ENCODE results near the gene KPNB1. TPM values are rescaled to one million over a fixed set of nuclear protein-coding genes. Genes with fewer than 3 reads are reported as not detected.

KPNB1 gene
- total RNA-seq, 4 donors from 2014 or later = 55.6 to 313 (median 209) TPM

DNA sequence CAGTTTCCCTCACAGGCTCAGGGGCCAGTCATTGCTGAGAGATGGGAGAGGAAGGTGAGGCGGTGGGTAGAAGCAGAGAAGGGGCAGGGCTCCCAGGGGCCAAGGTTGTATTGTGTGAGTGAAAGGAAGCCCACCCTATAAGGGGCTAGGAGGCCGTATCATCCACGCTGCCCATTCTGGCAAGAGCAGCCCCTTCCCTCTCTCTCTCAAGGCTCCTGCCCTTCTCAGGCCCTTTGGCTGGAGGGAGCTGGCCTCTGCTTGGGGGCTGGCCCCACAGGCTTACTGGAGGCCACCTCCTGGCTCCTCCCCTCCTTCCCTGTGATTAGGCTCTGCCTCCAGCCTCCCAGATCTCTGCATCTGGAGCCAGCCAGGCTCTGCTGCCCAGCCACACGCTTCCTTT, 51.9 kb downstream of the KPNB1 start:
- TF ChIP-seq, protein P1, sequence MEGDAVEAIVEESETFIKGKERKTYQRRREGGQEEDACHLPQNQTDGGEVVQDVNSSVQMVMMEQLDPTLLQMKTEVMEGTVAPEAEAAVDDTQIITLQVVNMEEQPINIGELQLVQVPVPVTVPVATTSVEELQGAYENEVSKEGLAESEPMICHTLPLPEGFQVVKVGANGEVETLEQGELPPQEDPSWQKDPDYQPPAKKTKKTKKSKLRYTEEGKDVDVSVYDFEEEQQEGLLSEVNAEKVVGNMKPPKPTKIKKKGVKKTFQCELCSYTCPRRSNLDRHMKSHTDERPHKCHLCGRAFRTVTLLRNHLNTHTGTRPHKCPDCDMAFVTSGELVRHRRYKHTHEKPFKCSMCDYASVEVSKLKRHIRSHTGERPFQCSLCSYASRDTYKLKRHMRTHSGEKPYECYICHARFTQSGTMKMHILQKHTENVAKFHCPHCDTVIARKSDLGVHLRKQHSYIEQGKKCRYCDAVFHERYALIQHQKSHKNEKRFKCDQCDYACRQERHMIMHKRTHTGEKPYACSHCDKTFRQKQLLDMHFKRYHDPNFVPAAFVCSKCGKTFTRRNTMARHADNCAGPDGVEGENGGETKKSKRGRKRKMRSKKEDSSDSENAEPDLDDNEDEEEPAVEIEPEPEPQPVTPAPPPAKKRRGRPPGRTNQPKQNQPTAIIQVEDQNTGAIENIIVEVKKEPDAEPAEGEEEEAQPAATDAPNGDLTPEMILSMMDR (IDR thresholded peaks at IDR 0.05) = no peak
- no peak for TF ChIP-seq POLR2A (IDR thresholded peaks at IDR 0.05)
- no peaks in the 10 kb centered on the region for H3K36me3 ChIP-seq
- DNase-seq = no peak
- H3K27me3 ChIP-seq = no peaks in the 10 kb centered on the region
- no peaks in the 10 kb centered on the region for H3K9me3 ChIP-seq
- intact Hi-C loops (cut with DNase I; ENCODE audit: low total_unique reads) = no loop called here
- no peak overlapping the region for H3K4me3 ChIP-seq
- no peaks in the 10 kb centered on the region for H3K4me1 ChIP-seq
- H3K27ac ChIP-seq = no peak overlapping the region

DNA sequence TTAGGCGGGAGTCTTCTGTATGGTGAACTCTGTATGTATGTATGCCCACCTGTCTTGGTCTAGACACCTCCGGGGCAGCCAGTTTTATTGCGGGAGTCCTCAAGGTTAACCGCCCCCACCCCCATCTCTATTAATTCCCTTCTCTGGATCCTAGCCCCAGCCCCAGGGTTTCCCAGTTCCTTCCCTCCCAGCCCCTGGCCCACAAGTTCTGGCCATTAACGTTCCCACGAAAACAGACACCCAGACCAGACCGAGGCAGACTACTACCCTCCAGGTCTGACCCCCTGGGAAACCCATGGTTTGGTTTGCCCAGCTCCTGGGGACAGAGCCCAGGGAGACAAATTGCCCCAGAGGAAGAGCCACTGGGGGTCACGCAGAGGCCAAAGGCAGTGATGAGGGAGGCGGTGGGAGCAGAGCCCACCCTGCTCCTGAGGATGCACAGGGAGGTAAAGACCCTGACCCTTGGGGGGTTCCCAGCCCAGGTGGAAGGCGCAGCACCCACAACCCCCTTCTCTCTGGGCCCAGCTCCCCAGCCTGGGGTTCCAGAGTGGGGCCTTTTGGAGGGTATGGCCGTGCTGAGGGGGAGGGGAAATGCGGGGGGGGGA, 52.8 kb downstream of the KPNB1 start:
- intact Hi-C loops (cut with DNase I; ENCODE audit: low total_unique reads) = no loop called here
- Histone ChIP-seq H3K27ac (no peak overlapping the region), H3K27me3 (no peaks in the 10 kb centered on the region), H3K36me3 (no peaks in the 10 kb centered on the region), H3K9me3 (no peaks in the 10 kb centered on the region), H3K4me3 (no peak overlapping the region), H3K4me1 (no peaks in the 10 kb centered on the region)
- TF ChIP-seq, protein P1 (IDR thresholded peaks at IDR 0.05) = no peak
- TF ChIP-seq POLR2A (IDR thresholded peaks at IDR 0.05) = no peak
- DNase-seq = no peak

DNA sequence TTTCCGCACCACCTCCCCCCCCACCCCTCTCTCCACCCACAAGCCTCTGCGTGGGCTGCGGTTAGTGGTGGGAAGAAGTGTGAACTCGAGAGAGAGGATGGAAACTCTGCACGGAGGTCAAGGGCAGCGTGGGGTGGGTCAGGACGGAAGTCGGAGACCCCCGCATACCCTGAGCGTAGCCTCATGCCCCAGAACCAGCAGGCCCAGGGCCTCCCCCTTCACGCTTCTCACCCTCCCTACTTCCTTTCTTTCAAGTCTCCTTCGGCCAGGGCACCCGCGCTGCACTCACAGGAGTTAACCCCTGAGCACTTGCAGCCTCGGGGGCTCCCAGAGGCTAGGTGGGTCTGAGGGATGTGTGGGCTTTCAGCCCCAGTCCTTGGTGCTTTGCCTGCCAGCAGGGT, 53.5 kb downstream of the KPNB1 start:
- intact Hi-C loops (cut with DNase I; ENCODE audit: low total_unique reads) = no loop called here
- Histone ChIP-seq H3K36me3 (no peaks in the 10 kb centered on the region), H3K4me3 (no peak overlapping the region), H3K9me3 (no peaks in the 10 kb centered on the region), H3K27ac (no peak overlapping the region), H3K4me1 (no peaks in the 10 kb centered on the region), H3K27me3 (no peaks in the 10 kb centered on the region)
- no peak for DNase-seq
- TF ChIP-seq, protein P1 (IDR thresholded peaks at IDR 0.05) = no peak
- TF ChIP-seq POLR2A (IDR thresholded peaks at IDR 0.05) = no peak

- no peak overlapping the region for H3K27ac ChIP-seq
- no peaks in the 10 kb centered on the region for H3K27me3 ChIP-seq
- H3K4me1 ChIP-seq = no peaks in the 10 kb centered on the region
- no peak for DNase-seq
- TF ChIP-seq POLR2A (IDR thresholded peaks at IDR 0.05) = no peak
- TF ChIP-seq, protein P1 (IDR thresholded peaks at IDR 0.05) = no peak
- H3K4me3 ChIP-seq = no peak overlapping the region
- H3K9me3 ChIP-seq = no peaks in the 10 kb centered on the region
- no peaks in the 10 kb centered on the region for H3K36me3 ChIP-seq
- intact Hi-C loops (cut with DNase I; ENCODE audit: low total_unique reads) = no loop called here
Observed at GRCh38 chr17:47703671-47704070, 54.0 kb downstream of the KPNB1 start.

GRCh38 chr17:47704116-47704515, 54.4 kb downstream of the KPNB1 start:
- no peaks in the 10 kb centered on the region for H3K9me3 ChIP-seq
- H3K4me1 ChIP-seq = no peaks in the 10 kb centered on the region
- no peak for DNase-seq
- no peak overlapping the region for H3K27ac ChIP-seq
- intact Hi-C loops (cut with DNase I; ENCODE audit: low total_unique reads) = no loop called here
- TF ChIP-seq POLR2A (IDR thresholded peaks at IDR 0.05) = no peak
- TF ChIP-seq, protein P1 (IDR thresholded peaks at IDR 0.05) = no peak
- H3K27me3 ChIP-seq = no peaks in the 10 kb centered on the region
- no peaks in the 10 kb centered on the region for H3K36me3 ChIP-seq
- H3K4me3 ChIP-seq = no peak overlapping the region

All from uterus (tissue), 4 donors.